ENCODE results near the gene NXPE1.

DNA sequence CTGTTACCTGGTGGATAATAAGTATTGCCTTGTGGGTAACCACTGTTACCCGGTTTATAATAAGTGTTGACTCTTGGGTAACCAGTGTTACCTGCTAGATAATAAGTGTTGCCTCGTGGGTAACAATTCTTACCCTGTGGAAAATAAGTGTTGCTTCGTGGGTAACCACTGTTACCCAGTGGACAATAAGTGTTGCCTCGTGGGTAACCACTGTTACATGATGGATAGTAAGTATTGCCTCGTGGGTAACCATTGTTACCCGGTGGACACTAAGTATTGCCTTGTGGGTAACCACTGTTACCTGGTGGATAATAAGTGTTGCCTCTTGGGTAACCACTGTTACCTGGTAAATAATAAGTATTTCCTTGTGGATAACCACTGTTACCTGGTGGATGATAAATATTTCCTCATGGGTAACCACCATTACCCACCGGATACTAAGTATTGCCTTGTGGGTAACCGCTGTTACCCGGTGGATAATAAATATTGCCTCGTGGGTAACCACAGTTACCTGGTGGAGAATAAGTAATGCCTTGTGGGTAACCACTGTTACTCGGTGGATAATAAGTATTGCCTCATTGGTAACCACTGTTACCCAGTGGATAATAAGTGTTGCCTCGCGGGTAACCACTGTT is 44.6 kb upstream of the NXPE1 start:
- TF ChIP-seq POLR2A (IDR thresholded peaks at IDR 0.05) = no peak
- TF ChIP-seq, protein P1, sequence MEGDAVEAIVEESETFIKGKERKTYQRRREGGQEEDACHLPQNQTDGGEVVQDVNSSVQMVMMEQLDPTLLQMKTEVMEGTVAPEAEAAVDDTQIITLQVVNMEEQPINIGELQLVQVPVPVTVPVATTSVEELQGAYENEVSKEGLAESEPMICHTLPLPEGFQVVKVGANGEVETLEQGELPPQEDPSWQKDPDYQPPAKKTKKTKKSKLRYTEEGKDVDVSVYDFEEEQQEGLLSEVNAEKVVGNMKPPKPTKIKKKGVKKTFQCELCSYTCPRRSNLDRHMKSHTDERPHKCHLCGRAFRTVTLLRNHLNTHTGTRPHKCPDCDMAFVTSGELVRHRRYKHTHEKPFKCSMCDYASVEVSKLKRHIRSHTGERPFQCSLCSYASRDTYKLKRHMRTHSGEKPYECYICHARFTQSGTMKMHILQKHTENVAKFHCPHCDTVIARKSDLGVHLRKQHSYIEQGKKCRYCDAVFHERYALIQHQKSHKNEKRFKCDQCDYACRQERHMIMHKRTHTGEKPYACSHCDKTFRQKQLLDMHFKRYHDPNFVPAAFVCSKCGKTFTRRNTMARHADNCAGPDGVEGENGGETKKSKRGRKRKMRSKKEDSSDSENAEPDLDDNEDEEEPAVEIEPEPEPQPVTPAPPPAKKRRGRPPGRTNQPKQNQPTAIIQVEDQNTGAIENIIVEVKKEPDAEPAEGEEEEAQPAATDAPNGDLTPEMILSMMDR (IDR thresholded peaks at IDR 0.05) = no peak
